Measurements from ENCODE around the gene SLC4A4.

DNA sequence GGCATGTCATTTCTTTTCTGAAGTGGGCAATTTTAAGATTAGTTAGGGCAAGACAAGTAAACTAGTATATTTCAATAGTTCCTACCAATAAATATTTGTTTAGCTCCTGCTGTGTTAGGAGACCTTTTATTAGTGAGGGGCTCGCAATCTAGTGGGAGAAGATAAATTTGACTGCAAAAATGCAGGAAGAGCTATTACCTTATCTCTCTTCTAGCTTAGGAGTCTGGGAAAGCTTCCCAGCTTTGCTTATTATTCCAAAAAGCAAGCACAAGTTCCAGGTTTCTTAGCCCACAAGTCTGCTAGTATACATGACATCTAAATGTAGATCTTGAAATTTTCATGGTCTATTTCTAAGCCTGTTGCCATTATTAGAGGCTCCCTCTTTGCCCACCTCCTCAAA lies 254.0 kb downstream of the SLC4A4 start:
- no peak for TF ChIP-seq POLR2AphosphoS5 (IDR thresholded peaks at IDR 0.05)
- TF ChIP-seq, protein P1, sequence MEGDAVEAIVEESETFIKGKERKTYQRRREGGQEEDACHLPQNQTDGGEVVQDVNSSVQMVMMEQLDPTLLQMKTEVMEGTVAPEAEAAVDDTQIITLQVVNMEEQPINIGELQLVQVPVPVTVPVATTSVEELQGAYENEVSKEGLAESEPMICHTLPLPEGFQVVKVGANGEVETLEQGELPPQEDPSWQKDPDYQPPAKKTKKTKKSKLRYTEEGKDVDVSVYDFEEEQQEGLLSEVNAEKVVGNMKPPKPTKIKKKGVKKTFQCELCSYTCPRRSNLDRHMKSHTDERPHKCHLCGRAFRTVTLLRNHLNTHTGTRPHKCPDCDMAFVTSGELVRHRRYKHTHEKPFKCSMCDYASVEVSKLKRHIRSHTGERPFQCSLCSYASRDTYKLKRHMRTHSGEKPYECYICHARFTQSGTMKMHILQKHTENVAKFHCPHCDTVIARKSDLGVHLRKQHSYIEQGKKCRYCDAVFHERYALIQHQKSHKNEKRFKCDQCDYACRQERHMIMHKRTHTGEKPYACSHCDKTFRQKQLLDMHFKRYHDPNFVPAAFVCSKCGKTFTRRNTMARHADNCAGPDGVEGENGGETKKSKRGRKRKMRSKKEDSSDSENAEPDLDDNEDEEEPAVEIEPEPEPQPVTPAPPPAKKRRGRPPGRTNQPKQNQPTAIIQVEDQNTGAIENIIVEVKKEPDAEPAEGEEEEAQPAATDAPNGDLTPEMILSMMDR (IDR thresholded peaks at IDR 0.05) = no peak
- TF ChIP-seq POLR2A (IDR thresholded peaks at IDR 0.05) = no peak
- no peak for TF ChIP-seq EP300 (IDR thresholded peaks at IDR 0.05)

Measured in suprapubic skin (tissue), 4 donors.